BLaER1 treated with 17β-estradiol and CSF1 and Interleukin-3, amounts not matched to agents 10 nM and 100 nM (cell line): ENCODE results near the gene NRSN1.

Experiments used
- H3K27ac ChIP-seq, 11 experiments: shearing (Covaris generic); formaldehyde crosslinking; 2 replicates each; pipeline ENCODE4 v1.8.1; 2022
- H3K27me3 ChIP-seq, 11 experiments: shearing (Covaris generic); formaldehyde crosslinking; 2 replicates each; pipeline ENCODE4 v1.8.1; 2022
- H3K36me3 ChIP-seq, 11 experiments: shearing (Covaris generic); formaldehyde crosslinking; 2 replicates each; pipeline ENCODE4 v1.8.1; 2022
- H3K4me1 ChIP-seq, 10 experiments: shearing (Covaris generic); formaldehyde crosslinking; 2 replicates each; pipeline ENCODE4 v1.8.1; 2022
- H3K4me2 ChIP-seq, 11 experiments: shearing (Covaris generic); formaldehyde crosslinking; 2 replicates each; pipeline ENCODE4 v1.8.1; 2022
- H3K4me3 ChIP-seq, 10 experiments: shearing (Covaris generic); formaldehyde crosslinking; 2 replicates each; pipeline ENCODE4 v1.8.1; 2022
- H3K9ac ChIP-seq, 11 experiments: shearing (Covaris generic); formaldehyde crosslinking; 2 replicates each; pipeline ENCODE4 v1.8.1; 2022
- H3K9me3 ChIP-seq, 11 experiments: shearing (Covaris generic); formaldehyde crosslinking; replicated peaks in 1 of 11; 2 replicates each; pipeline ENCODE4 v1.8.1; 2022
- H4K20me1 ChIP-seq, 11 experiments: shearing (Covaris generic); formaldehyde crosslinking; 2 replicates each; pipeline ENCODE4 v1.8.1; 2022
- Cebpa-rat ChIP-seq, 11 experiments: shearing (Covaris generic); IDR thresholded peaks; 2 replicates each; pipeline ENCODE4 v1.8.1; 2022

Gene NRSN1

DNA sequence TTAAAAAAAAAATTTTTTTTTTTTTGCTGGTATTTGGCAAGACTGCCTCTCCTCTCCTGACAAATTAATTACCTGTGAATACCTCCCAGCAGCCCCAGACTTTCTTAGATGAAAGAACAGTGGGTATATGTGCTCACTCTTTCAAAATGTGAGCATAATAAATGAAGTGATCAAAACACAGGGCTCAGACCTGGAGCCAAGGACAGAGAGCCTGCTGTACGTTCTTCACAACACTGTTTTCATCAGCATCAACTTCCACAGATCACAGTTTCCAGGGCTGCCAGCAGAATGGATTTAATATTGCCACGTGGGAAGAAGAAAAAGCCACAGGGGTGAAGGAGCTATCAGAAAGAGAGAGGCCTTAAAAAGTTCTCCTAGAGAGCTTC lies 25.3 kb upstream of the NRSN1 start:
- Histone ChIP-seq H3K9ac (no peak overlapping the region), H3K4me3 (no peak overlapping the region), H4K20me1 (no peaks in the 10 kb centered on the region), H3K4me2 (peak overlapping the region in 1 of 11 experiments; percentile 32; a peak in 2 of 22 replicates), H3K4me1 (peaks cover 0 to 7% (median 0%) of the 10 kb centered on the region in 10 experiments; a peak in 1 of 20 replicates), H3K36me3 (no peaks in the 10 kb centered on the region), H3K9me3 (no peaks in the 10 kb centered on the region), H3K27ac (no peak overlapping the region), H3K27me3 (no peaks in the 10 kb centered on the region)
- TF ChIP-seq Cebpa-rat (IDR thresholded peaks at IDR 0.05), result no peak

DNA sequence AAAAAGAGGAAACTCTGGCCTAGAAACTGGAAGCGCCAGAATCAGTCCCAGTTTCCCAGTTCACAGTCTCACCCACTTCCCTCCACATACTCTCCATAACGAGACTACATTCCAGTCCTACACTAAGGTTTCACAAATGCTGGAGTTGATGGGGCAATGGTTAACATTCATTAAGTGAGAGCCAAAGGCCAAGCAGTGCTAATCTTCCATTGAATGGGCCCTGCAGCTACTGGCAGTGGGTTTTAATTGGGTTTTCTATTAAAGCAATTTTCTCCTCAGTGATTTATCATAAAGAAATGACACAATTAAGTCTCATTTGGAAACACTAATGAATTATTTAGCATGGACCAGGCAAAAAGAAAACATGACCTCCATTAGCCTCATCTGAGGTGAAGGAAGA lies 20.8 kb upstream of the NRSN1 start:
- Histone ChIP-seq H3K9ac (no peak overlapping the region), H3K27me3 (no peaks in the 10 kb centered on the region), H3K4me1 (peaks cover 0 to 7% (median 0%) of the 10 kb centered on the region in 10 experiments; a peak in 1 of 20 replicates), H3K4me3 (no peak overlapping the region), H3K27ac (no peak overlapping the region), H3K9me3 (no peaks in the 10 kb centered on the region), H3K4me2 (no peak overlapping the region), H3K36me3 (no peaks in the 10 kb centered on the region), H4K20me1 (no peaks in the 10 kb centered on the region)
- no peak for TF ChIP-seq Cebpa-rat (IDR thresholded peaks at IDR 0.05)

DNA sequence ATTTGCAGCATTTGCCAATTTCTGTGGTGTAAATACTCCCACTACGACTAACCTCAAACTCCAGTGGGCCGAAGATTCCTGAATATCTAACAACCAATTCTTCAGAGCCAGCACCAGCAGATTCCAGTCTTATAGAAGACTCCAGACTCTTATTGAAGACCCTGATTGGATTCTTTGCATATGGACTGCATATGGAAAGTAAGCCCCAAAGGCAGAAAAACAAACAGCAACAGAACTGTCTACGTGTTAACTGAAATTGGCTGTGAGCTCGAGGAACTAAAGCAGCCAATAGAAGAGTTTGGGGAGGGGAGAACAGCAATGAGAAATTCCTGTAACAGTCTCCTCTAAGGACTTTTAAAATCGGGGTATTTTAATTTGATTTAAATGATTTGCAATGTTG lies 19.7 kb upstream of the NRSN1 start:
- Histone ChIP-seq H3K9ac (no peak overlapping the region), H3K4me2 (no peak overlapping the region), H3K9me3 (no peaks in the 10 kb centered on the region), H3K27ac (no peak overlapping the region), H3K4me3 (no peak overlapping the region), H3K4me1 (no peaks in the 10 kb centered on the region), H3K27me3 (no peaks in the 10 kb centered on the region), H3K36me3 (no peaks in the 10 kb centered on the region), H4K20me1 (no peaks in the 10 kb centered on the region)
- TF ChIP-seq Cebpa-rat (IDR thresholded peaks at IDR 0.05), result no peak

DNA sequence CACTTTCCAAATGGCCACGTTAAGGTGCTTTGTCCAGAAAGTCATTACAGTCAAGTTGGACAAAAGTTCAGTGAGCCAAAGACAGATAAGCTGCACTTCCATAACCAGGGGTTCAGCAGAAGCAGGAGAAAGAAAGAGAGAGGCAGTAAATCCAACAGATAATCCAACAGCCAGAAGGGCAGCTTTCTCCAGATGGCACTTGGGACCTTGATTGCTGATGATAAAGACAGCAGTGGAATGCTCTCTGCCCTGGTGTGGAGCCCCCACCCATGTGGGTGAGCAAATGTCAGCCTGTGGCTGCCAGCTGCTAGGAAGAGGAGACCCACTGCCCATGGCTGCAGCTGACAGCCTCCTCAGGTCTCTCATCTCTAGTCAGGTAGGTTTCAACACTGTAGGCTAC lies 18.7 kb upstream of the NRSN1 start:
- H3K4me3 ChIP-seq, result no peak overlapping the region
- H3K36me3 ChIP-seq, result no peaks in the 10 kb centered on the region
- H3K27me3 ChIP-seq, result no peaks in the 10 kb centered on the region
- no peak overlapping the region for H3K4me2 ChIP-seq
- H3K9ac ChIP-seq, result no peak overlapping the region
- H3K9me3 ChIP-seq, result no peaks in the 10 kb centered on the region
- no peaks in the 10 kb centered on the region for H3K4me1 ChIP-seq
- no peak overlapping the region for H3K27ac ChIP-seq
- no peak for TF ChIP-seq Cebpa-rat (IDR thresholded peaks at IDR 0.05)
- no peaks in the 10 kb centered on the region for H4K20me1 ChIP-seq

DNA sequence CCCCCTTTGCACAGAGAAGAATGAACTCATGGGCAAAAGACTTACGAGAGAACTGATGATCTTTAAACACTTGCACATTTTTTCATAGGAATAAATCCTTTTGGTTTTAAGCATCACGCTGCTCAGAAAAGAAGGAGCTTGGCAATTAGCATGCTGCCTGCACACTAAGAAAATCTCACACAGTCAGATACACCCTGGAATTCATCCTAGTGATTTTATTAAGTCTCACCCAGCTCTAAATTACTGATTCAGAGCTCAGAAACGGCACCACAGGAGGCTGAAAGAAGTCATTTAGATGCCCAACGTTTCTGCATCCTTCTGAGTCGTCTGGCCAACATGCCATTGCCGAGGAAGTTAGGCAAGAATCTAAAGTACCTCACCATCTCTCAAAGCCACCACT lies 18.0 kb upstream of the NRSN1 start:
- H3K4me2 ChIP-seq, result no peak overlapping the region
- no peaks in the 10 kb centered on the region for H3K4me1 ChIP-seq
- no peak overlapping the region for H3K9ac ChIP-seq
- no peaks in the 10 kb centered on the region for H4K20me1 ChIP-seq
- no peaks in the 10 kb centered on the region for H3K36me3 ChIP-seq
- TF ChIP-seq Cebpa-rat (IDR thresholded peaks at IDR 0.05), result no peak
- H3K27me3 ChIP-seq, result no peaks in the 10 kb centered on the region
- no peak overlapping the region for H3K27ac ChIP-seq
- H3K9me3 ChIP-seq, result no peaks in the 10 kb centered on the region
- no peak overlapping the region for H3K4me3 ChIP-seq

DNA sequence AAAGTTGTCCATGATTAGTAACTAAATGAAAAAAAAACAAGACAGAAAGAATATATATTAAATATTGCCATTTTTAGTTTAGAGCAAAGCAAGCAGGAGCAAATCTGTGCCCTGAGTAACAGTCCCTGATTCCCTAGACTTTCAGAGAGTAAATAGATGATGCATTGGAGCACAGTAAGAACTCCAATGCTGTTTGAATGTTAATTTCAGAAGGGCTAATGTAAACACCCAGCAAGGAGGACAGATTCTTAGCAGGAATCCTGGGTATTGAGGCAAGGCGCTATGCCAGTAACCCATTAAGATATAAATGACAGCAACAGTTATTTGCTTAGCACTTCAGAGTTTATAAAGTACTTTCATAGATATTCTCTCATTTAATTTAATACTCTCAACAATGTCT lies 15.6 kb upstream of the NRSN1 start:
- TF ChIP-seq Cebpa-rat (IDR thresholded peaks at IDR 0.05), result no peak
- H3K27me3 ChIP-seq, result no peaks in the 10 kb centered on the region
- no peaks in the 10 kb centered on the region for H3K4me1 ChIP-seq
- H3K9ac ChIP-seq, result no peak overlapping the region
- H3K9me3 ChIP-seq, result no peaks in the 10 kb centered on the region
- H4K20me1 ChIP-seq, result no peaks in the 10 kb centered on the region
- H3K36me3 ChIP-seq, result no peaks in the 10 kb centered on the region
- no peak overlapping the region for H3K4me2 ChIP-seq
- no peak overlapping the region for H3K4me3 ChIP-seq
- no peak overlapping the region for H3K27ac ChIP-seq

DNA sequence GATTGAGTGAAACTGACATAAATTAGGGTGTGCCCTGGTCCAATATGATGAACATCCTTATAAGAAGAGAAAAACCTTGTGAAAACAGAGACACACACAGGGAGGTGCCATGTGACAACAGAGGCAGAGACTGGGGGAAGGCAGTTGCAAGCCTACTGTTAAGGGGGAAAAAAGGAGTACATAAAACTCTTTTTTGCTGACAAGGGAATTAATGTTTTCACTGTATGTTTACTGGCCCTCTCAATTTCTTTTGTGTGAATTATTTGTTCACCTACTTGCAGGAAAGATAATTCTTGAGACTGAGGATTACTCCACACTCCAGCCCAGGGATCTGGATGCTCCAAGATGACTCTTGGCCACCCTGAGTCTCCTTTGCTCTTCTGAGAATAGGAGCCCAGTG lies 12.1 kb upstream of the NRSN1 start:
- no peak overlapping the region for H3K27ac ChIP-seq
- no peak overlapping the region for H3K4me2 ChIP-seq
- no peaks in the 10 kb centered on the region for H3K9me3 ChIP-seq
- no peak overlapping the region for H3K4me3 ChIP-seq
- no peak overlapping the region for H3K9ac ChIP-seq
- TF ChIP-seq Cebpa-rat (IDR thresholded peaks at IDR 0.05), result no peak
- H3K27me3 ChIP-seq, result no peaks in the 10 kb centered on the region
- H3K36me3 ChIP-seq, result no peaks in the 10 kb centered on the region
- H3K4me1 ChIP-seq, result peaks cover 0 to 10% (median 0%) of the 10 kb centered on the region in 10 experiments; a peak in 3 of 20 replicates
- H4K20me1 ChIP-seq, result no peaks in the 10 kb centered on the region

DNA sequence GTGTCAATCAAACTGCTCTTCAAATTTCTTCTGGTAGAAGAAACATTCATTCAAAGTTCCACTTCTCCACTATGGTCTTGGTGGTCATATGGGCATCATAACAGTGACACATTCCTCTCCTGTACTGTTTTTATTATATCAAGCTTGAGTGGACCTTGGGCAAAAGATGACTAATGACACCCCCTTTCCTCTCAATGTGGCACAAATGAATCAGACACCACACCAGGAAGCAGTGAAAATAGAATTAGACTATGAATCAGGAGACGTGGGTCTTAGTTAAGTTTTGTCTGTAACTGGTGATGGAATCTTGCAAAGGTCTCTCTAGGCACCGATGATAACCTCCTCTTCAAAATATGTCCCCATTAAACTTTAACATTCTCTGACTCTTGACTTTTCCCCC lies 9.0 kb upstream of the NRSN1 start:
- Histone ChIP-seq H4K20me1 (no peaks in the 10 kb centered on the region), H3K27ac (no peak overlapping the region)

DNA sequence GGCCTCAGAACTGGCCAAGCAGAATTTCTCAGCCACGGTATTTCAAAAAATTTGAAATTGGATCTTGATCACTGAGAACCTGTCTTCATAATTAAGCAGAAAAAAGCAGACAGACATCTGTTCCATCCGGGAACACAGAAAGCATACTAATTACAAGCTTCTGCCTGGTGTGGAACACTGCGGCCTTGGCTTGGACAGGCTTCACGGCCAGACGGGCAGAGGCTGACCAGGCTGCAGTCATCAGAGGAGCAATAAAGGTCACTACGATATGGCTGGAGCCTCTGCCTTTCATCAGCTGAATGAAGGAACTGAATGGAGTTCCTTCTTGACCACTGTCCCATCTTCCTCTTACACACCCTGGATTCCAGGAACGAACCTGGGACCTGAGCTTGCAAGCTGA lies 3.9 kb upstream of the NRSN1 start:
- H3K4me2 ChIP-seq, result no peak overlapping the region
- no peaks in the 10 kb centered on the region for H4K20me1 ChIP-seq
- no peaks in the 10 kb centered on the region for H3K36me3 ChIP-seq
- no peak for TF ChIP-seq Cebpa-rat (IDR thresholded peaks at IDR 0.05)
- H3K27ac ChIP-seq, result no peak overlapping the region
- H3K27me3 ChIP-seq, result no peaks in the 10 kb centered on the region
- H3K9ac ChIP-seq, result no peak overlapping the region
- H3K4me1 ChIP-seq, result peaks cover 0 to 5% (median 0%) of the 10 kb centered on the region in 10 experiments; a peak in 3 of 20 replicates
- H3K4me3 ChIP-seq, result no peak overlapping the region
- no peaks in the 10 kb centered on the region for H3K9me3 ChIP-seq

More for the DNA sequence above, 9.0 kb upstream of the NRSN1 start:
- Histone ChIP-seq H3K4me2 (peak overlapping the region in 2 of 11 experiments; percentile 31 to 32; a peak in 4 of 22 replicates), H3K9ac (no peak overlapping the region), H3K4me3 (no peak overlapping the region), H3K27me3 (no peaks in the 10 kb centered on the region), H3K4me1 (peaks cover 0 to 10% (median 0%) of the 10 kb centered on the region in 10 experiments; a peak in 3 of 20 replicates), H3K9me3 (no peaks in the 10 kb centered on the region), H3K36me3 (no peaks in the 10 kb centered on the region)
- TF ChIP-seq Cebpa-rat (IDR thresholded peaks at IDR 0.05), result no peak

DNA sequence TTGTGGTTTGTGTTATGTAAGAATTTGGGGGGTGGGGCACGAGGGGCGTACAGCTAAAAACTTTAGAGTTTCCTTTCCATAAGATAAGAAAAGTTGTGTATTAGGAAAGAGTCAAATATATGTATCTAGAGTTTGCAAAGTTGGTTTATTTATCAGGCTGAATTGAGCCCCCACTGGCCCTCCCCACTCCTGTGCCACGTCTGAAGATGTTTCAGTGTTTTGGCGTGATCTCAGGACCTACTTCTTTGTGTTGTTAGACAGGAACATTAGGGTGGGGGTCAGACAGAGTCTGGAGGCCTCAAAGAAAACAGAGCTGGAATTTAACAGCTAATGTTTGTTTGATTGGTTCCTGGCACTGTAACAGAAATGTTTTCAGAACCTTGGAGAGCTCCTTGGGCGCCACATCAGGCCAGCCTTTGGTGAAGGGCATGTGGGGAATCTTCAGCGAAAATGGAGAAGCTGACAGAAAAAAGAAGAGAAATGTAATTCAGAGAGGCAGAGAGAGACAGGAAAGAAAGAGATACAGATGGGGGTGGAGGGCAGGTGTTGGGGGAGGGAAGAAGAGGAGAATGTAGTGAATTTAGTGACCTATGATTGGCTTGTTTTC lies 674 bp downstream of the NRSN1 start:
- Histone ChIP-seq H3K4me1 (no peaks in the 10 kb centered on the region), H3K9ac (no peak overlapping the region), H4K20me1 (no peaks in the 10 kb centered on the region), H3K4me3 (no peak overlapping the region), H3K36me3 (no peaks in the 10 kb centered on the region), H3K4me2 (no peak overlapping the region), H3K27me3 (no peaks in the 10 kb centered on the region), H3K27ac (no peak overlapping the region), H3K9me3 (no peaks in the 10 kb centered on the region)
- no peak for TF ChIP-seq Cebpa-rat (IDR thresholded peaks at IDR 0.05)
